ENCODE data around the gene ZNF98.

DNA sequence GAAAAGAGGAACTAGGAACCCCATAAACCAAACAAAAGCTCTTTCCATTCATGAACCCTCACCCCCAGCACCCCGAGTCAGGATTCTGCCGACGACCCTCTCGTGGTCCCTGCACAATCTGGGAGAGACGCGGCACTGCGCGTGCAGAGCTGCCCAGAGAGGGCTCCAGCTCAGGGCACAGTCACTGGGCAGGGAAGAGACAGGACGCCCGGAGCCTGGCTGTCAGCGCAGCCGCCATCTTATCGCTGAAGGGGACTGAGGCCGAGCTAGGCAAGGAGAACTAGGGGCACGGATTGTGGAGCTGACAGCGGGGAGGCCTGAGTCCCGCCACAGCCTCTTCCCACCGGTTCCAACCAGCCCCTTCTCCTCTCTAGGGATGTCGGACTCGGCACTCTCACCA lies 349 bp downstream of the ZNF98 start:
- TF ChIP-seq, protein P1, sequence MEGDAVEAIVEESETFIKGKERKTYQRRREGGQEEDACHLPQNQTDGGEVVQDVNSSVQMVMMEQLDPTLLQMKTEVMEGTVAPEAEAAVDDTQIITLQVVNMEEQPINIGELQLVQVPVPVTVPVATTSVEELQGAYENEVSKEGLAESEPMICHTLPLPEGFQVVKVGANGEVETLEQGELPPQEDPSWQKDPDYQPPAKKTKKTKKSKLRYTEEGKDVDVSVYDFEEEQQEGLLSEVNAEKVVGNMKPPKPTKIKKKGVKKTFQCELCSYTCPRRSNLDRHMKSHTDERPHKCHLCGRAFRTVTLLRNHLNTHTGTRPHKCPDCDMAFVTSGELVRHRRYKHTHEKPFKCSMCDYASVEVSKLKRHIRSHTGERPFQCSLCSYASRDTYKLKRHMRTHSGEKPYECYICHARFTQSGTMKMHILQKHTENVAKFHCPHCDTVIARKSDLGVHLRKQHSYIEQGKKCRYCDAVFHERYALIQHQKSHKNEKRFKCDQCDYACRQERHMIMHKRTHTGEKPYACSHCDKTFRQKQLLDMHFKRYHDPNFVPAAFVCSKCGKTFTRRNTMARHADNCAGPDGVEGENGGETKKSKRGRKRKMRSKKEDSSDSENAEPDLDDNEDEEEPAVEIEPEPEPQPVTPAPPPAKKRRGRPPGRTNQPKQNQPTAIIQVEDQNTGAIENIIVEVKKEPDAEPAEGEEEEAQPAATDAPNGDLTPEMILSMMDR (IDR thresholded peaks at IDR 0.05), result no peak
- TF ChIP-seq SIN3A (IDR thresholded peaks at IDR 0.05; ENCODE audit: borderline replicate concordance, insufficient read depth, low read depth, low read length) (no peak), TCF7L2 (IDR thresholded peaks at IDR 0.05; ENCODE audit: low read depth, low read length) (no peak), POLR2AphosphoS5 (IDR thresholded peaks at IDR 0.05; ENCODE audit: low read depth, low read length) (no peak)

All from Panc1 (cell line).